ENCODE data around the gene RGS19.

GRCh38 chr20:64109831-64110391, 30.6 kb upstream of the RGS19 start:
- TF ChIP-seq EP300 (IDR thresholded peaks at IDR 0.05) (no peak), CTCF (IDR thresholded peaks at IDR 0.05) (no peak), POLR2A (IDR thresholded peaks at IDR 0.05) (no peak)

Data from gastroesophageal sphincter (tissue), 3 donors.